ENCODE data around the gene FAM184A. TPM values are rescaled to one million over a fixed set of nuclear protein-coding genes. Genes with fewer than 3 reads are reported as not detected.

The FAM184A gene
- total and polyA plus RNA-seq, 9 of the 15 experiments (the other 6 are each of a cell fraction or from before 2014, with no cell fraction given): 6.4 to 18.7 (median 13.1) TPM

DNA sequence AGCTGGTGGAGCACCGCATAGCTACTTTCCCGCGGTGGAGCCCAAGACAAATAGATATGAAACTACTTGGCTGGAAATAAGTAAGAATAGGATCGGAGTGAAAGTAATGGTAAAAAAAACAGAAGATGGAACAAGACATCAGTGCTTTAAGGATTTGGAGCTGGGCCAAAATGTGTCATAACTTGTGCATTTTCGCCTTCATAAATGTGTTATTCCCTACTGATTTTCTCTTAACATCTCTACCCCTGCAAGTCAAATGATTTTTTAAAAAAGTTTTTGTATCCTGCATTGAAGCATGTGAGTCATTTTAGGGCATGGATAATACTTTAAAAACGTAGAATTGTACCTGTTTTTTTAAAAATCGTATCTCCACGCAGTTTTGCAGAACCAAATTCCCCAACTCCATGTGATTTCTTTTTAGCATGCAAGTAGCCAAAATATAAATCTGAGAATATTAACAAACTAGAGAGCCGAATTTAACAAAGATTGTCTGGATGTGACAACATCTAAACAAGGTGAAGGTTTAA, 882 bp upstream of the FAM184A start (continued):
- TF ChIP-seq NFIC (IDR thresholded peaks at IDR 0.05) (peak; percentile 94), NBN (IDR thresholded peaks at IDR 0.05; ENCODE audit: low read depth) (peak; percentile 43; the same call in 1 of the 2 replicates), CAMTA2 (CRISPR knock-in tag; conservative IDR thresholded peaks at IDR 0.05) (no peak)
- TF ChIP-seq, protein P1, sequence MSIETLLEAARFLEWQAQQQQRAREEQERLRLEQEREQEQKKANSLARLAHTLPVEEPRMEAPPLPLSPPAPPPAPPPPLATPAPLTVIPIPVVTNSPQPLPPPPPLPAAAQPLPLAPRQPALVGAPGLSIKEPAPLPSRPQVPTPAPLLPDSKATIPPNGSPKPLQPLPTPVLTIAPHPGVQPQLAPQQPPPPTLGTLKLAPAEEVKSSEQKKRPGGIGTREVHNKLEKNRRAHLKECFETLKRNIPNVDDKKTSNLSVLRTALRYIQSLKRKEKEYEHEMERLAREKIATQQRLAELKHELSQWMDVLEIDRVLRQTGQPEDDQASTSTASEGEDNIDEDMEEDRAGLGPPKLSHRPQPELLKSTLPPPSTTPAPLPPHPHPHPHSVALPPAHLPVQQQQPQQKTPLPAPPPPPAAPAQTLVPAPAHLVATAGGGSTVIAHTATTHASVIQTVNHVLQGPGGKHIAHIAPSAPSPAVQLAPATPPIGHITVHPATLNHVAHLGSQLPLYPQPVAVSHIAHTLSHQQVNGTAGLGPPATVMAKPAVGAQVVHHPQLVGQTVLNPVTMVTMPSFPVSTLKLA (conservative IDR thresholded peaks at IDR 0.05): 0 out of 4 replicates have a peak, but pooled peaks of 1 of the 2 experiments have one; percentile 2
- TF ChIP-seq, protein P2, sequence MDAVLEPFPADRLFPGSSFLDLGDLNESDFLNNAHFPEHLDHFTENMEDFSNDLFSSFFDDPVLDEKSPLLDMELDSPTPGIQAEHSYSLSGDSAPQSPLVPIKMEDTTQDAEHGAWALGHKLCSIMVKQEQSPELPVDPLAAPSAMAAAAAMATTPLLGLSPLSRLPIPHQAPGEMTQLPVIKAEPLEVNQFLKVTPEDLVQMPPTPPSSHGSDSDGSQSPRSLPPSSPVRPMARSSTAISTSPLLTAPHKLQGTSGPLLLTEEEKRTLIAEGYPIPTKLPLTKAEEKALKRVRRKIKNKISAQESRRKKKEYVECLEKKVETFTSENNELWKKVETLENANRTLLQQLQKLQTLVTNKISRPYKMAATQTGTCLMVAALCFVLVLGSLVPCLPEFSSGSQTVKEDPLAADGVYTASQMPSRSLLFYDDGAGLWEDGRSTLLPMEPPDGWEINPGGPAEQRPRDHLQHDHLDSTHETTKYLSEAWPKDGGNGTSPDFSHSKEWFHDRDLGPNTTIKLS (IDR thresholded peaks at IDR 0.05; ENCODE audit: borderline replicate concordance, low read depth): no peak
- TF ChIP-seq, protein P3, sequence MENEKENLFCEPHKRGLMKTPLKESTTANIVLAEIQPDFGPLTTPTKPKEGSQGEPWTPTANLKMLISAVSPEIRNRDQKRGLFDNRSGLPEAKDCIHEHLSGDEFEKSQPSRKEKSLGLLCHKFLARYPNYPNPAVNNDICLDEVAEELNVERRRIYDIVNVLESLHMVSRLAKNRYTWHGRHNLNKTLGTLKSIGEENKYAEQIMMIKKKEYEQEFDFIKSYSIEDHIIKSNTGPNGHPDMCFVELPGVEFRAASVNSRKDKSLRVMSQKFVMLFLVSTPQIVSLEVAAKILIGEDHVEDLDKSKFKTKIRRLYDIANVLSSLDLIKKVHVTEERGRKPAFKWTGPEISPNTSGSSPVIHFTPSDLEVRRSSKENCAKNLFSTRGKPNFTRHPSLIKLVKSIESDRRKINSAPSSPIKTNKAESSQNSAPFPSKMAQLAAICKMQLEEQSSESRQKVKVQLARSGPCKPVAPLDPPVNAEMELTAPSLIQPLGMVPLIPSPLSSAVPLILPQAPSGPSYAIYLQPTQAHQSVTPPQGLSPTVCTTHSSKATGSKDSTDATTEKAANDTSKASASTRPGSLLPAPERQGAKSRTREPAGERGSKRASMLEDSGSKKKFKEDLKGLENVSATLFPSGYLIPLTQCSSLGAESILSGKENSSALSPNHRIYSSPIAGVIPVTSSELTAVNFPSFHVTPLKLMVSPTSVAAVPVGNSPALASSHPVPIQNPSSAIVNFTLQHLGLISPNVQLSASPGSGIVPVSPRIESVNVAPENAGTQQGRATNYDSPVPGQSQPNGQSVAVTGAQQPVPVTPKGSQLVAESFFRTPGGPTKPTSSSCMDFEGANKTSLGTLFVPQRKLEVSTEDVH (IDR thresholded peaks at IDR 0.05; ENCODE audit: low read depth, partially characterized antibody): peak; percentile 53

All from K562 (cell line).